ENCODE measurements around the gene RFX1.

Gene RFX1

DNA sequence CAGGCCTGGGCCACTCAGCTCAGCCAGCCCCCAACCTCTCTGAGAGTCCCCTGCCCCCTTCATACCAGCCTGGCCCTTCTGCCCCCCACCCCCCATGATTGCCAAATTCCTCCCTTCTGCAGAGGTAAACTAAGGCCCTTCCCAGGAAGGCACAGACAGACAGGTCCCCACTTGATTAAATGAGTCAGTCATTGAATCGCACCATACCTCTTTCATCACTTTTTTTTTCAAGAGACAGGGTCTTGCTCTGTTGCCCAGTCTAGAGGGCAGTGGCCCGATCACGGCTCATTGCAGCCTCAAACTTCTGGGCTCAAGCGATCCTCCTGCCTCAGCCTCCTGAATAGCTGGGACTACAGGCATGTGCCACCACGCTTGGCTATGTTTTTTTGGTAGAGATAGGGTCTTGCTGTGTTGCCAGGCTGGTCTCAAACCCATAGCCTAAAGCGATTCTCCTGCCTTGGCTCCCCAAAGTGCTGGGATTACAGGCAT is 73.9 kb downstream of the RFX1 start:
- TF ChIP-seq GATA3 (IDR thresholded peaks at IDR 0.05; ENCODE audit: low read depth, low read length), result no peak
- no peak for TF ChIP-seq GATA2 (IDR thresholded peaks at IDR 0.05; ENCODE audit: low read depth, low read length)

GRCh38 chr19:13931391-13932148 is 74.5 kb downstream of the RFX1 start:
- TF ChIP-seq GATA2 (IDR thresholded peaks at IDR 0.05; ENCODE audit: low read depth, low read length) (no peak), GATA3 (IDR thresholded peaks at IDR 0.05; ENCODE audit: low read depth, low read length) (no peak)

DNA sequence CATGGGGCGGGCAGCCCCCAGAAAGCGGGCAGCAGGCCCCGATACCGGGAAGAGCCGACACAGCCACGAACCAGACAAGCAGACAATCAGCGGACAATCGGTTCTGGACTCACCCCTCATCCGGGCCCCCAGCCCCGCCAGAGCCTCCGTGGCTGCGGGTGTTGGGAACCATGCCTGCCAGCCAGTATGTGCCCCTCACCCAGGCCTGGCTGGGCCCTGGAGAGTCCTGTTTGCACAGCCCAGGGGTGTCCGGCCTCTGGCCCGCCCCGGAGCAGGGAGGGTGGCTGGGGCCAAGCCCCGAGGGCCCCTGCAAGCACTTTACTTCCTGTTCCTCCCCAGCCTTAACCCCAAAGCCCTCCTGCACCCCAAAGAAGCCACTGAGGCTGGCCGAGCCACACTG is 75.7 kb downstream of the RFX1 start:
- no peak for TF ChIP-seq GATA2 (IDR thresholded peaks at IDR 0.05; ENCODE audit: low read depth, low read length)
- TF ChIP-seq GATA3 (IDR thresholded peaks at IDR 0.05; ENCODE audit: low read depth, low read length), result no peak

- TF ChIP-seq GATA3 (IDR thresholded peaks at IDR 0.05; ENCODE audit: low read depth, low read length) (no peak), GATA2 (IDR thresholded peaks at IDR 0.05; ENCODE audit: low read depth, low read length) (no peak)
These were observed 76.2 kb downstream of the RFX1 start for GRCh38 chr19:13929956-13930355.

DNA sequence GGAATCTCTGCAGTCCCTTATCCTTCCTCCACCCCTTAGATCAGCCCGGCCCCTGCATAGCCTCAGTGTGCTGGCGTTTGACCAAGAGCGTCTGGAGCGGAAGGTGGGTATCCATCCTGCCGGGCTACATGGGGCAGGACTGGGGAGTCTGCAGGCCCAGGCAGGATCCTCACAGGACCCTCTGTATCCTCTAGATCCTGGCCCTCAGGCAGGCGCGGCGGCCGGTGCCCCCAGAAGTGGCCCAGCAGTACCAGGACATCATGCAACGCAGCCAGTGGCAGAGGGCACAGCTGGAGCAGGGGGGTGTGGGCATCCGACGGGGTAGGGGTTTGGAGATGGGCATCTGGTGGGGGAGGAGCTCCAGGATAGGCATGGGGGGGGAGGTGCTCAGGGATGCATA is 76.8 kb downstream of the RFX1 start:
- TF ChIP-seq GATA3 (IDR thresholded peaks at IDR 0.05; ENCODE audit: low read depth, low read length) (no peak), GATA2 (IDR thresholded peaks at IDR 0.05; ENCODE audit: low read depth, low read length) (no peak)

- TF ChIP-seq GATA3 (IDR thresholded peaks at IDR 0.05; ENCODE audit: low read depth, low read length) (no peak), GATA2 (IDR thresholded peaks at IDR 0.05; ENCODE audit: low read depth, low read length) (no peak)
These were observed 79.4 kb downstream of the RFX1 start for GRCh38 chr19:13926715-13927114.

- TF ChIP-seq GATA2 (IDR thresholded peaks at IDR 0.05; ENCODE audit: low read depth, low read length), result no peak
- no peak for TF ChIP-seq GATA3 (IDR thresholded peaks at IDR 0.05; ENCODE audit: low read depth, low read length)
These were observed 80.1 kb downstream of the RFX1 start for GRCh38 chr19:13926010-13926409.

DNA sequence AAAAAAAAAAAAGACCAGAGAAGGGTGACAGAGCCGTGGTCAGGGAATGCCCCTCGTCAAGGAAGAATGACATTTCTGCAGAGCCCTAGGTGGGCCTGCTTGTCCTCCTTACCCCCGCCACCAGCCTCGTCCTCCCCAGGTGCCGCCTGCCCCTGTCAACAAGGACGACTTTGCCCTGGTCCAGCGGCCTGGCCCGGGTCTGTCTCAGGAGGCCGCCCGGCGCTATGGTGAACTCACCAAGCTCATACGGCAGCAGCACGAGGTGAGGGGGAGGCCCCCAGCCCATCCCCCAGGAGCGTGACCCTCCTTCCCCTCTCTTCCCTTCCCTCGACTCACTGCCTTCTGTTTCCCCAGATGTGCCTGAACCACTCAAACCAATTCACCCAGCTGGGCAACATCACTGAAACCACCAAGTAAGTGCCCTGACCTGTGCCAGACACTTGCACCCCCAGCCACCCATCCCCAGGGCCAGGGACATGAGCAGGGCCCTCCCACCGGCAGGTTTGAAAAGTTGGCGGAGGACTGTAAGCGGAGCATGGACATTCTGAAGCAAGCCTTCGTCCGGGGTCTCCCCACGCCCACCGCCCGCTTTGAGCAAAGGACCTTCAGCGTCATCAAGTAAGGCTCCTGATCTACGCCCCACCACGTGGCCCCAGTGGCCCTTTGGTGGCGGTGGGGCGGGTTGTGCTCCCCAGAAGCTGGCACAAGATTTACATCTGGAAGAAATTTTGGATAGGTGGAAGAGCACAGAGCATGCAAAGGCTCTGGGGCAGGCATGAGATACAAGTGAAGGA is 82.7 kb downstream of the RFX1 start:
- TF ChIP-seq GATA2 (IDR thresholded peaks at IDR 0.05; ENCODE audit: low read depth, low read length) (no peak), GATA3 (IDR thresholded peaks at IDR 0.05; ENCODE audit: low read depth, low read length) (no peak)

DNA sequence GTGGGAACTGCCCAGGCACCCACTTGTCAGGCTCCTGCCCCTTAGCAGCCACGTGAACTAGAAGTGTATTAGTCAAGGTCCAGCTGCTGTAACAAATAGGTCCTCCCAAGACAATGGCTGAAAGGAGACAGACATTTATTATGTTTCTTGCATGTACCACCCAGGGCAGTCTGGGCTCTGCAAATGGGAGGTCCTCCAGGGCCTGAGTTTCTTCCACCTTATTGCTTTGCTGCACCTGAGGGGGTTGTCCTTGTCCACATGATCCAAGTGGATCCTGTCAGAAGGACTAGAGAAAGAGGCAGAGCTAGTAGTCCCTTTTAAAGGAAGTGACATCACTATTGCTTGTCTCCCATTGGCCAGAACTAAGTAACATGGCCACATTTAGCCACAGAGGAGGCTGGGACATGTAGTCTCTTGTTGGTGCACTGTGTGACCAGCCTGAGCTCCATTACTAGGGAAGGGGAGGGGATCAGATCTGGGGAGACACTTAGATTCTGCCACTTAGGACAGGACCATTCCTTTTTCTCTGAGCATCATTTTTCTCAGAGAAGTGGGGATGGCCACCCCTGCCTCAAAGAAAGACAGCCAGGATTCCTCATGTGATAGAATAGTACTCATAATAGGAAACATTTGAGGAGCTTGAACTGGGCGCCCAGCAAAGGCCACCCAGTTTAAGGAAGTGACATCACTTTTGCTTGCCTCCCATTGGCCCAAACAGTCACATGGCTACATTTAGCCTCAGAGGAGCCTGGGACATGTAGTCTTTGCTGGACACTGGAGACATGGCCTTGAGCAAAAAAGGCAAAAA is 85.0 kb downstream of the RFX1 start:
- TF ChIP-seq GATA3 (IDR thresholded peaks at IDR 0.05; ENCODE audit: low read depth, low read length) (no peak), GATA2 (IDR thresholded peaks at IDR 0.05; ENCODE audit: low read depth, low read length) (no peak)

- TF ChIP-seq GATA2 (IDR thresholded peaks at IDR 0.05; ENCODE audit: low read depth, low read length), result no peak
- no peak for TF ChIP-seq GATA3 (IDR thresholded peaks at IDR 0.05; ENCODE audit: low read depth, low read length)
These were observed 85.6 kb downstream of the RFX1 start for GRCh38 chr19:13920524-13920923.

DNA sequence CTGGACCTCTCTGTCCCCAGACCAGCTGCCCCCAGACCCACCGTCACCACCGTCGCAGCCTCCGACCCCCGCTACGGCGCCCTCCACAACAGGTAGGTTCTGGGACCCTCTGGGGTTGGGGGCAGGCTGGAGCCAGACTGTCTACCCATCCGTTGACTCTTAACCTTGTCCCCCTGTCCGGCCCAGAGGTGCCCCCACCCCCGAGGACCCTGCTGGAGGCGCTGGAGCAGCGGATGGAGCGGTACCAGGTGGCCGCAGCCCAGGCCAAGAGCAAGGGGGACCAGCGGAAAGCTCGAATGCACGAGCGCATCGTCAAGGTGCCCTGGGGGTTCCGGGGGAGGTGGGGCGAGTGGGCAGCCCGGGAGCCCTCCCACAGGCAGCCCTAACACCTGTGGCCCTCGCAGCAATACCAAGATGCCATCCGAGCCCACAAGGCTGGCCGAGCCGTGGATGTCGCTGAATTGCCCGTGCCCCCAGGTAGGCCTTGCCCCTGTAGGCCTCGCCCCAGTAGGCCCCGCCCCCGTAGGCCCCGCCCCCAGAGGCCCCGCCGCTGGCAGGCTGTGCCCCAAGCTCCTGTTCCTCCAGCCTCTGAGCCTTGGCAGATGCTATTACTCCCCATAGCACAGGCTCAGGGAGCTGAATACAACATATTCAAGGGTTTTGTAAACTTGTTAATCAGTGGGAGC is 87.3 kb downstream of the RFX1 start:
- TF ChIP-seq GATA2 (IDR thresholded peaks at IDR 0.05; ENCODE audit: low read depth, low read length) (no peak), GATA3 (IDR thresholded peaks at IDR 0.05; ENCODE audit: low read depth, low read length) (no peak)

DNA sequence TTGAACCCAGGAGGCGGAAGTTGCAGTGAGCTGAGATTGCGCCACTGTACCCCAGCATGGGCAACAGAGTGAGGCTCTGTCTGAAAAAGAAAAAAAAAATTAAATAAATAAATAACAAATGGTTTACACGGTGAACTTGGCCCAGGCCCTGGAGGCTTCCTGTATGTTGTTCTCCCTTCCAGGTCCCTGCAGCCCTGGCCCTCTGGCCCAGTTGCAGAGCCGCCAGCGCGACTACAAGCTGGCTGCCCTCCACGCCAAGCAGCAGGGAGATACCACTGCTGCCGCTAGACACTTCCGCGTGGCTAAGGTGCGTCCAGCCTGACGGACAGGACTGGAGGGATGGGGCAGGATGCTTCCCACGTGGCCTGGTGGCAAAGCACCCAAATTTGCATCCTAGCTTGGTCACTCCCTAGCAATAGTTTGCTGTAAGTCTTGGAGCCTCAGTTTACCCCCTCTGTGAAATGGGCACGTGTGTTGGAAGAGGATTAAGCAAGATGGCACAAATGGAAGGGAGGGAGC is 88.2 kb downstream of the RFX1 start:
- TF ChIP-seq GATA2 (IDR thresholded peaks at IDR 0.05; ENCODE audit: low read depth, low read length) (no peak), GATA3 (IDR thresholded peaks at IDR 0.05; ENCODE audit: low read depth, low read length) (no peak)

- TF ChIP-seq GATA2 (IDR thresholded peaks at IDR 0.05; ENCODE audit: low read depth, low read length), result no peak
- no peak for TF ChIP-seq GATA3 (IDR thresholded peaks at IDR 0.05; ENCODE audit: low read depth, low read length)
These were observed 91.3 kb downstream of the RFX1 start for GRCh38 chr19:13914777-13915176.
